H1 (cell line): Measurements from ENCODE around the gene CFAP58. TPM values are rescaled to one million over a fixed set of nuclear protein-coding genes. Genes with fewer than 3 reads are reported as not detected.

Source experiments
- CTCF ChIA-PET: fragments of 300-600 bp; sonication (Branson Sonifier 250); formaldehyde crosslinking; loops from one replicate; lab custom pipeline; 2021; ENCODE audit not compliant: partially characterized antibody; lab: Charles Lee
- POLR2A ChIA-PET: fragments of 300-600 bp; sonication (Branson Sonifier 250); formaldehyde crosslinking; loops from one replicate; lab custom pipeline; 2021; ENCODE audit warnings: inconsistent platforms; ENCODE audit not compliant: partially characterized antibody; lab: Charles Lee
- DNase-seq, 2 experiments: peaks; one replicate each; pipeline versions ENCODE4 v3.0.0 to v3.0.0-alpha.2; 2010 to 2022; ENCODE audit warnings: low spot score in 2 of 2, low read depth in 1 of 2, mixed read lengths in 1 of 2
- FAIRE-seq: peaks from 2 replicates; lab custom pipeline; 2011; peaks lifted over from hg19 to GRCh38; lab: Jason Lieb, UNC
- H2AFZ ChIP-seq: 2 replicates; pipeline ENCODE4 v1.8.1; 2012; ENCODE audit warnings: low read length, inconsistent platforms
- H2AK5ac ChIP-seq: 2 replicates; pipeline ENCODE4 v1.6.1; 2013; ENCODE audit warnings: low read depth, low read length
- H2BK120ac ChIP-seq: replicated peaks from 2 replicates; pipeline ENCODE3; 2013; ENCODE audit warnings: low read depth, low read length, inconsistent platforms
- H2BK12ac ChIP-seq: 2 replicates; pipeline ENCODE4 v1.6.1; 2013; ENCODE audit warnings: low read depth, low read length
- H2BK15ac ChIP-seq: 2 replicates; pipeline ENCODE4 v1.6.1; 2013; ENCODE audit warnings: low read length
- H2BK20ac ChIP-seq: 2 replicates; pipeline ENCODE4 v1.6.1; 2013; ENCODE audit warnings: low read length
- H2BK5ac ChIP-seq: 2 replicates; pipeline ENCODE4 v1.6.1; 2013; ENCODE audit warnings: low read depth, low read length
- H3K14ac ChIP-seq: 2 replicates; pipeline ENCODE4 v1.6.1; 2013; ENCODE audit warnings: inconsistent platforms; ENCODE audit not compliant: insufficient read length
- H3K18ac ChIP-seq: 2 replicates; pipeline ENCODE4 v1.6.1; 2013; ENCODE audit warnings: low read length; ENCODE audit errors: extremely low read depth
- H3K23ac ChIP-seq: 2 replicates; pipeline ENCODE4 v1.6.1; 2013; ENCODE audit warnings: inconsistent platforms; ENCODE audit not compliant: insufficient read length
- H3K23me2 ChIP-seq: 2 replicates; pipeline ENCODE4 v1.6.1; 2013; ENCODE audit warnings: low read depth, low read length
- H3K27ac ChIP-seq: 2 replicates; pipeline ENCODE4 v1.6.1; 2011; ENCODE audit warnings: low read depth, low read length, inconsistent platforms
- H3K27me3 ChIP-seq, 4 experiments: replicated peaks in 1 of 4; 1 replicate in 1 of 4; 2 replicates in 3 of 4; pipeline versions ENCODE4 v1.6.1 to v1.8.1; 2011 to 2013; ENCODE audit warnings: low read length in 3 of 4, mild to moderate bottlenecking in 3 of 4, inconsistent platforms in 2 of 4, mixed read lengths in 2 of 4, moderate library complexity in 1 of 4; ENCODE audit not compliant: control insufficient read depth in 3 of 4, insufficient read depth in 3 of 4; ENCODE audit errors: extremely low read depth in 1 of 4
- H3K36me3 ChIP-seq, 4 experiments: 2 replicates each; pipeline versions ENCODE4 v1.6.1 to v1.8.1; 2011 to 2013; ENCODE audit warnings: mild to moderate bottlenecking in 4 of 4, low read length in 3 of 4, moderate library complexity in 2 of 4, control low read depth in 1 of 4, inconsistent platforms in 1 of 4; ENCODE audit not compliant: insufficient read depth in 4 of 4, control insufficient read depth in 2 of 4
- H3K4ac ChIP-seq: replicated peaks from 2 replicates; pipeline ENCODE3; 2013; ENCODE audit warnings: low read length, low read depth, mixed read lengths, inconsistent platforms; ENCODE audit not compliant: insufficient read length
- H3K4me1 ChIP-seq, 4 experiments: replicated peaks in 1 of 4; 1 replicate in 1 of 4; 2 replicates in 3 of 4; pipeline versions ENCODE4 v1.6.1 to v1.8.1; 2011 to 2013; ENCODE audit warnings: low read length in 3 of 4, inconsistent platforms in 2 of 4, mixed read lengths in 1 of 4; ENCODE audit not compliant: insufficient read depth in 4 of 4, control insufficient read depth in 3 of 4
- H3K4me2 ChIP-seq, 2 experiments: 2 replicates each; pipeline versions ENCODE4 v1.6.1 to v1.8.1; 2011 to 2013; ENCODE audit warnings: low read depth in 2 of 2, low read length in 2 of 2, control low read depth in 1 of 2, inconsistent platforms in 1 of 2, mild to moderate bottlenecking in 1 of 2; ENCODE audit not compliant: insufficient read depth in 1 of 2
- H3K4me3 ChIP-seq, 4 experiments: fragments of 200-600, 300-600 bp in 1 of 4; sonication (generic), shearing (Covaris generic), sonication (Bioruptor Twin) in 1 of 4; 2 replicates each; pipeline versions ENCODE4 v1.5.1 to v1.8.1; 2011 to 2016; ENCODE audit warnings: low read length in 4 of 4, low read depth in 3 of 4, control low read depth in 2 of 4, inconsistent platforms in 2 of 4, mild to moderate bottlenecking in 2 of 4, mixed read lengths in 1 of 4, moderate library complexity in 1 of 4; ENCODE audit not compliant: insufficient read depth in 2 of 4; ENCODE audit errors: extremely low read depth in 1 of 4
- H3K56ac ChIP-seq: replicated peaks from 2 replicates; pipeline ENCODE3; 2013; ENCODE audit warnings: low read depth, mild to moderate bottlenecking, mixed read lengths, low read length, inconsistent platforms; ENCODE audit not compliant: insufficient read length
- H3K79me1 ChIP-seq: 2 replicates; pipeline ENCODE4 v1.6.1; 2013; ENCODE audit warnings: low read depth, low read length, control low read depth
- H3K79me2 ChIP-seq, 2 experiments: 2 replicates each; pipeline versions ENCODE4 v1.6.1 to v1.8.1; 2012 to 2013; ENCODE audit warnings: low read length in 2 of 2, mild to moderate bottlenecking in 2 of 2, inconsistent platforms in 1 of 2; ENCODE audit not compliant: insufficient read depth in 2 of 2, control insufficient read depth in 1 of 2
- H3K9ac ChIP-seq, 4 experiments: replicated peaks in 1 of 4; 1 replicate in 1 of 4; 2 replicates in 3 of 4; pipeline versions ENCODE4 v1.6.1 to v1.8.1; 2011 to 2013; ENCODE audit warnings: low read depth in 3 of 4, low read length in 3 of 4, control low read depth in 2 of 4, mild to moderate bottlenecking in 2 of 4, moderate library complexity in 2 of 4, inconsistent platforms in 1 of 4; ENCODE audit errors: extremely low read depth in 1 of 4
- H3K9me3 ChIP-seq, 2 experiments: 2 replicates each; pipeline versions ENCODE4 v1.6.1 to v1.8.1; 2012 to 2013; ENCODE audit warnings: mild to moderate bottlenecking in 2 of 2, moderate library complexity in 2 of 2, control low read depth in 1 of 2, inconsistent platforms in 1 of 2, low read depth in 1 of 2, low read length in 1 of 2, mixed read lengths in 1 of 2; ENCODE audit not compliant: insufficient read depth in 2 of 2
- H4K20me1 ChIP-seq, 2 experiments: replicated peaks in 1 of 2; 2 replicates each; pipeline versions ENCODE3 to v1.8.1; 2011 to 2013; ENCODE audit warnings: inconsistent platforms in 2 of 2, low read length in 2 of 2, mild to moderate bottlenecking in 1 of 2; ENCODE audit not compliant: insufficient read depth in 2 of 2, control insufficient read depth in 1 of 2
- H4K5ac ChIP-seq: 2 replicates; pipeline ENCODE4 v1.6.1; 2013; ENCODE audit warnings: low read length, low read depth, mixed read lengths, inconsistent platforms; ENCODE audit not compliant: insufficient read length
- H4K8ac ChIP-seq: 2 replicates; pipeline ENCODE4 v1.8.0; 2013; ENCODE audit warnings: mild to moderate bottlenecking, moderate library complexity, low read length, inconsistent platforms; ENCODE audit not compliant: insufficient read depth; ENCODE audit errors: extremely low read depth
- H4K91ac ChIP-seq: replicated peaks from 2 replicates; pipeline ENCODE3; 2013; ENCODE audit warnings: low read length, mixed read lengths, inconsistent platforms; ENCODE audit not compliant: insufficient read length
- CHD1 ChIP-seq: IDR thresholded peaks from 2 replicates; pipeline ENCODE4 v1.6.1; 2012; ENCODE audit warnings: low read depth, low read length, improper control_type of control experiment
- EGR1 ChIP-seq: IDR thresholded peaks from 2 replicates; pipeline ENCODE4 v1.6.1; 2011; ENCODE audit warnings: low read depth, low read length, borderline replicate concordance
- JUND ChIP-seq: IDR thresholded peaks from 2 replicates; pipeline ENCODE4 v1.6.1; 2011; ENCODE audit warnings: mild to moderate bottlenecking, improper control_type of control experiment, low read length
- KDM4A ChIP-seq: IDR thresholded peaks from one replicate; pipeline ENCODE4 v1.7.1; 2012; ENCODE audit warnings: low read depth, mild to moderate bottlenecking, moderate library complexity, low read length, inconsistent platforms; ENCODE audit not compliant: severe bottlenecking
- KDM5A ChIP-seq: fragments of 200-600 bp; IDR thresholded peaks from 2 replicates; pipeline ENCODE4 v1.7.1; 2012; ENCODE audit warnings: mild to moderate bottlenecking, low read length, inconsistent platforms, mixed read lengths
- RBBP5 ChIP-seq: IDR thresholded peaks from 2 replicates; pipeline ENCODE4 v1.7.1; 2012; ENCODE audit warnings: low read depth, mild to moderate bottlenecking, inconsistent platforms, low read length, moderate library complexity, borderline replicate concordance
- RFX5 ChIP-seq: IDR thresholded peaks from 2 replicates; pipeline ENCODE4 v1.6.1; 2011; ENCODE audit warnings: low read depth, low read length, improper control_type of control experiment, borderline replicate concordance
- SIRT6 ChIP-seq: IDR thresholded peaks from one replicate; pipeline ENCODE4 v1.7.1; 2012; ENCODE audit warnings: low read length, inconsistent platforms
- SUZ12 ChIP-seq: fragments of 200-600 bp; sonication (generic); IDR thresholded peaks from 2 replicates; pipeline ENCODE4 v1.6.1; 2012; ENCODE audit warnings: mild to moderate bottlenecking, inconsistent platforms, low read length, moderate library complexity, mixed read lengths
- WGBS, 2 experiments: shearing (Covaris generic) in 1 of 2; methylation state at CpG; one replicate each; pipeline versions ENCODE4 v1.1.6 to v1.1.7; 2013 to 2015; ENCODE audit warnings: low lambda C conversion rate in 2 of 2, mixed read lengths in 2 of 2, inconsistent platforms in 1 of 2, low coverage in 1 of 2, missing lambda C conversion rate in 1 of 2; ENCODE audit not compliant: insufficient replicate concordance in 2 of 2, insufficient coverage in 1 of 2, insufficient read length in 1 of 2; ENCODE audit errors: extremely low coverage in 1 of 2, missing lambda C conversion rate in 1 of 2; 5-methylcytosine and 5-hydroxymethylcytosine counted together
- polyA plus RNA-seq, 7 experiments: library from polyadenylated mRNA; depleted of rRNA in 3 of 7; stranded (reverse) in 5 of 7; unstranded in 2 of 7; fragments of >200 nt in 5 of 7; fragments of 200-250 nt in 2 of 7; gene quantifications; 1 replicate in 5 of 7; 2 replicates in 1 of 7; 4 replicates in 1 of 7; pipeline versions ENCODE4 v1.2.1 to v1.2.3, GENCODE V29; 2011 to 2013; ENCODE audit warnings: missing spikeins in 2 of 7, mixed read lengths in 2 of 7
- total RNA-seq: library from RNA; stranded (reverse); fragmentation: NEBNext Ultra II Directional; extraction: Animal tissue kit (Norgen Biotek cat#: 25700); gene quantifications from 2 replicates; pipeline ENCODE4 v1.2.1, GENCODE V29; 2021
- TF ChIP-seq, protein P1 (sequence below): IDR thresholded peaks from 2 replicates; pipeline ENCODE4 v1.6.1; 2012; ENCODE audit warnings: inconsistent platforms
- TF ChIP-seq, protein P2 (sequence below), 3 experiments: IDR thresholded peaks; 1 replicate in 2 of 3; 2 replicates in 1 of 3; pipeline versions ENCODE4 v1.5.1 to v1.6.1; 2011; ENCODE audit warnings: low read length in 3 of 3, mild to moderate bottlenecking in 3 of 3, inconsistent platforms in 2 of 3, low read depth in 1 of 3, moderate library complexity in 1 of 3; ENCODE audit not compliant: insufficient read depth in 1 of 3; ENCODE audit errors: control extremely low read depth in 1 of 3

CFAP58 gene
- total and polyA plus RNA-seq, 2 of the 8 experiments (the other 6 are each of a cell fraction or from before 2014, with no cell fraction given), result 0.32 to 0.71 TPM

DNA sequence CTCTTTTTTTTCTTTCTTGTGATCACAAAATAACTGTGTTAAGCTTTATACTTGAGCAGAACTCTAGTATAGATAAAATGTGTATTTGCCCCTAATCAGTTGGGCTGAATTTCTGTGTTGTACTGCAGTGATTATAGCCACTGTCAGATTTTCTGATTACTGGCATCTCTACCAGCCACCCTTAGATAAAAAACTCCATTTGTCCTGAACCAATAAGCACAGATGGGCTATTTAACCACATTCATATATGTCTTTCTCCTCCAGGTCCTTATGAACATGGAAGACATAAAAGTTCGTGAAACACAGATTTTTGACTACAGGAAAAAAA, 38.3 kb downstream of the CFAP58 start:
- Histone ChIP-seq H3K4me2 (no peak overlapping the region), H3K4me3 (no peak overlapping the region), H3K36me3 (no peaks in the 10 kb centered on the region), H2BK20ac (no peak overlapping the region), H3K9me3 (no peaks in the 10 kb centered on the region), H2BK120ac (no peak overlapping the region), H3K23ac (no peak overlapping the region), H3K79me2 (no peaks in the 10 kb centered on the region), H3K56ac (no peak overlapping the region), H4K91ac (no peak overlapping the region), H2BK12ac (no peak overlapping the region), H2BK5ac (no peak overlapping the region), H3K27me3 (no peaks in the 10 kb centered on the region; a peak in 1 of 7 replicates), H3K23me2 (no peaks in the 10 kb centered on the region), H3K4me1 (no peaks in the 10 kb centered on the region; a peak in 1 of 7 replicates), H2AFZ (no peak overlapping the region), H3K9ac (no peak overlapping the region), H3K27ac (no peak overlapping the region), H3K14ac (no peak overlapping the region)
- 93% methylated on average over 1 of the region's 1 CpG; no CpG with 5 or more reads in 1 of the 2 experiments for WGBS, 2 experiments
- ChIA-PET POLR2A (no interaction called here), CTCF (interaction anchor here (1.1 to 1.8 kb wide), 4 partner anchors 10 to 187 kb away, joined by 3 to 6 read pairs (median 4); no protein-coding TSS in a partner anchor)
- FAIRE-seq (no peak), DNase-seq (no peak)
- TF ChIP-seq, protein P1, sequence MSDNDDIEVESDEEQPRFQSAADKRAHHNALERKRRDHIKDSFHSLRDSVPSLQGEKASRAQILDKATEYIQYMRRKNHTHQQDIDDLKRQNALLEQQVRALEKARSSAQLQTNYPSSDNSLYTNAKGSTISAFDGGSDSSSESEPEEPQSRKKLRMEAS, result no peak
- TF ChIP-seq SIRT6 (no peak), SUZ12 (no peak), KDM5A (no peak), KDM4A (no peak), RBBP5 (no peak), JUND (no peak), EGR1 (no peak), CHD1 (no peak), RFX5 (no peak)
- TF ChIP-seq, protein P2, sequence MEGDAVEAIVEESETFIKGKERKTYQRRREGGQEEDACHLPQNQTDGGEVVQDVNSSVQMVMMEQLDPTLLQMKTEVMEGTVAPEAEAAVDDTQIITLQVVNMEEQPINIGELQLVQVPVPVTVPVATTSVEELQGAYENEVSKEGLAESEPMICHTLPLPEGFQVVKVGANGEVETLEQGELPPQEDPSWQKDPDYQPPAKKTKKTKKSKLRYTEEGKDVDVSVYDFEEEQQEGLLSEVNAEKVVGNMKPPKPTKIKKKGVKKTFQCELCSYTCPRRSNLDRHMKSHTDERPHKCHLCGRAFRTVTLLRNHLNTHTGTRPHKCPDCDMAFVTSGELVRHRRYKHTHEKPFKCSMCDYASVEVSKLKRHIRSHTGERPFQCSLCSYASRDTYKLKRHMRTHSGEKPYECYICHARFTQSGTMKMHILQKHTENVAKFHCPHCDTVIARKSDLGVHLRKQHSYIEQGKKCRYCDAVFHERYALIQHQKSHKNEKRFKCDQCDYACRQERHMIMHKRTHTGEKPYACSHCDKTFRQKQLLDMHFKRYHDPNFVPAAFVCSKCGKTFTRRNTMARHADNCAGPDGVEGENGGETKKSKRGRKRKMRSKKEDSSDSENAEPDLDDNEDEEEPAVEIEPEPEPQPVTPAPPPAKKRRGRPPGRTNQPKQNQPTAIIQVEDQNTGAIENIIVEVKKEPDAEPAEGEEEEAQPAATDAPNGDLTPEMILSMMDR (IDR thresholded peaks at IDR 0.05; ENCODE audit: control extremely low read depth in 1 of 3, insufficient read depth in 1 of 3, low read depth in 1 of 3, low read length in 3 of 3), result no peak
- TF ChIP-seq, all 59 proteins: peak for 0
- no peak overlapping the region for H3K18ac ChIP-seq
- no peak overlapping the region for H4K5ac ChIP-seq
- H4K20me1 ChIP-seq, result no peaks in the 10 kb centered on the region
- no peak overlapping the region for H3K4ac ChIP-seq
- no peaks in the 10 kb centered on the region; the same call in 1 of the 2 replicates for H3K79me1 ChIP-seq
- H4K8ac ChIP-seq, result no peak overlapping the region
- H2BK15ac ChIP-seq, result no peak overlapping the region
- no peak overlapping the region for H2AK5ac ChIP-seq
